Activated CD4-positive, alpha-beta T cell treated with anti-CD3 and anti-CD28 coated beads, Interleukin-2, amount 50 U/mL, for 1 hour (primary cell): ENCODE data around the gene TMEM269.
"Not testable (repeated sequence)": the region's sequence is repeated elsewhere in the genome, so short reads cannot be mapped to it uniquely, and the experiment has no call there.

Experiments used
- DNase-seq: peaks from one replicate; pipeline ENCODE4 v3.0.0-alpha.2; 2020

Gene TMEM269

DNA sequence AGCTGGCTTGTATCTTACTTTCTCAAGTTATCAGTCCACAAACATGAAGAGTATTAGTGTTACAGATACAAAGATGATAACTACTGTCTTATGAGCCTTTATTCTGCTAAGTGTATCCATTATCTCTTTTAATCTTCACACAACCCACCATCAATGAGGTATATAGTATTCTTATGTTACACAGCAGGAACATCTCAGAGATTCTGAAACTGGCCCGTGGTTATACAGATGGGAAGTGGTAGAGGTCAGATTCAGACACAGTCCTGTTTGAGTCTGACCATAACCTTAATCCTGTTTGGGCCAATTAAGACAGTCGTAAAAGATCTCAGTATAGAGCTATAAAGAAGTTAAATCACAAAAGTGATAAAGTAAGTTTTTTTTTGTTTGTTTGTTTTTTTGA lies 5.1 kb upstream of the TMEM269 start:
- no peak for DNase-seq

DNA sequence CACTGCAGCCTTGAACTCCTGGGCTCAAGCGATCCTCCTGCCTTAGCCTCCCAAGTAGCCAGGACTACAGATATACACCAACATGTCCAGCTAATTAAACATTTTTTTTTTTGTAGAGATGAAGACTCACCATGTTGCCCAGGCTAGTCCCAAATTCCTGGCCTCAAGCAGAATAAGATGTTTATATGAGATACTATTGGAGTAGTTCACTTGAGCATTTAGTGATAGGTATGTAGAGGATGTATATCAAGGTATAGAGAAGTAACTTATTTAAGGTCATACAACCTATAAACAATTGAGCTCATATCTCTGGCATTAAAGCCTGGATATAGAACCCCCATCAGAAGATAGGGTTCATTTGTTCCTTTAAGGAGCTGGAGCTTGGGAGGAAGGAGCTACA lies 4.6 kb upstream of the TMEM269 start:
- no peak for DNase-seq

DNA sequence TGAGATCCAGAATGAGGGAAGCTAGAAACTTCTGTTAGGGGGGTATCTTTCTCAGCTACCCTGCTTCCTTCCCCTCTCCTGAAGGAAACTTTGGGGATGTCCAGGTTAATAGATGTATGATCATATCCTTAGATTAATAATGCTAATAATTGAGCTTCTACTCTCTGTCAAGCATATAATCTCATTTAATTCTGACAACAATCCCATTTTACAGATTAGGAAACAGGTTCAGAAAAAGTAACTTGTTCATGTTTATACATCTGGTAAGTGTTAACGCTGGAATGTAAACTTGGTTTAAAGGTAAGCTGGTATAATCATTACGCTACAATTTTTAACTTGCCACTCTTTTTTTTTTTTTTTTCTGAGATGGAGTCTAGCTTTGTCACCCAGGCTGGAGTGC lies 1.7 kb upstream of the TMEM269 start:
- no peak for DNase-seq

DNA sequence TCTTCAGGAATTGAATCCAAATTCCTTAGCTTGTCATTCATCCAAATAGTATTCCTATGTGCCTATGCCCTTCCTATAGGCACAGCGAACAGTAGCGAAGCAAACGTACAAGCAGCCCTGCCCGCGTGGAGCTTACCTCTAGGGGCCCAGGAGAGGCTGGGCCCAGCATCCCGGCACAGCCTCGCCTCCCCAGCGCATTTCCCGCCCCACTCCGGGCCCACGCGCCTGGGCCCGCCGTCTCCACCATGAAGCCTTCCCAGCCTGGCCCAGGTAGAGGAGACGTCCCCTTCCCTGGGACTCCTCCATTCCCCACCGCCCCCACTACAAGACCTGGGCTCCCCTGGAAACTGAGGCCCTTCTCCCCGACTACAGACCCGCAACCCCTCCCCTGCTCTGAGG lies 245 bp upstream of the TMEM269 start:
- no peak for DNase-seq

DNA sequence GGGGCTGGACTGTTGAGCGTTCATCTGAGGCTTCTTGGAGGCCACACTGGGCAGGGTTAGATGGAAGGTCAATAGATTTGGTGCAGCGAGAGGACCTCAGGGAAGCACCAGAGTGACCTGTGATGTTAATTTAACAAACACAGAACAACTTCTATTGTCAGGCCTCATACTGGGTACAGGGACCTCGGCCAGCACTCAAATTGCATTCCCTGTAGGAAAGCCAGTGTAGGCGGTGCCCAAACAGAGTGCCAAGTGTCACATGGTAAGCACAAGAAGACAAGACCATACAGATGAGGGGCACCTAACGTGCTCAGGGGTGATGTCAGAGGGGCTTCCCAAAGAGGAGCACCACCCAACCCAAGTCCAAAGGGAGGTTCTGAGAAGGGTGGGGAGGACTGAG lies 1.3 kb downstream of the TMEM269 start:
- no peak for DNase-seq

DNA sequence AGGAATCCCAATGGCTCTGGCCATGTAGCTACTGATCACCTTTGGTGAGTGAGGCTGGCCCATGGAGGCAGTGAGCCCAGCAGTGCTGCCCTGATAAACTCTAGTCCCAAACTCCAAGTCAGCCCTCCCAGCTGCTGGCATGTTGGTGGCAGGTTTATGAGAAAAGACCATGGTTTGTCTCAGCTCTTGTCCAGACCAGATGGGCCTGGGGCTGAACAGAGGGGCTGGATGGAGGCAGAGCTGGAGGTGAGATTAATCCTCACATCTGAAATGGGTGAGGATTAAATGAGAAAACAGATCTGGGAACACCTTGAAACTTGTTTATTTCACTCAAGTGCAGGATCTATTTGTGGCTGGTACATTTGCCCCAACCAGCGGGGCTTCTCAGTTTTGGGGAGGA lies 3.2 kb downstream of the TMEM269 start:
- no peak for DNase-seq

DNA sequence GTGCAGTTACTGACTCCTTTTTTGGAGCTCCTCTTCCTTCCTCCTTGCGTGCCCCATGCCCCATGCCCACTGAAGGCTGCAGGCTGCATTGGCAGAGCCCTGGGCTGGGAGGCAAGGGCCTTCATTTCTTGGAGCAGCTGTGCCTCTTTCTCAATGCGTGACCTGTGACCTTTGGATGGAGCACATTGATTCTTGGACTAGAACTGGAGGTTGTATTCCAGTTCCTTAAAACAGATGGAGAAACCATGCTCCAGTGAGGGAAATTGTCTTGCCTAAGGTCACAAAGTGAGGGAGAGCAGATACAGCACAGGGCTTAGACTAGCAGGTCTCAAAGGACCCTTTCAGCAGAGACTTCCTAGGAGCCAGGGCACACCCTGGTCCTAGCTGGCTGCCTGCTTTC lies 9.0 kb downstream of the TMEM269 start:
- DNase-seq = no peak

DNA sequence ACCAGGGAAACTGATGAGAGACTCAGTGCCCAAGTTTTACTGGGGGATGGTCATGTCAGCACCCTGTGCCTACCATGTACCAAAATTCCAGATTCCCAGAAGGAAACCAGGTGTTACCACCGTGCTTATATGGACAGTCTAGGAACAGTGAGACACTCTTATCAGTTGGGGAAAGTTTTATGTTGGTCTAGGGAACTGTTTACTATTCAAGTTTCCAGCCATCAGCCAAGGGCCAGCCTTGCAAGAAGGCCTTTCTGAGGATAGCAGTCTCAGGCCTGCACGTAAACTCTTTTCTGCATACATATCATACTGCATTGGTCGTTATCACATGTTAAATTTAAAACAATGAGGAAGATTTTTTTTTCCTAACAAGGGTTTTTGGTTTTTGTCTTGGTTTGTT lies 12.6 kb downstream of the TMEM269 start:
- no peak for DNase-seq

DNA sequence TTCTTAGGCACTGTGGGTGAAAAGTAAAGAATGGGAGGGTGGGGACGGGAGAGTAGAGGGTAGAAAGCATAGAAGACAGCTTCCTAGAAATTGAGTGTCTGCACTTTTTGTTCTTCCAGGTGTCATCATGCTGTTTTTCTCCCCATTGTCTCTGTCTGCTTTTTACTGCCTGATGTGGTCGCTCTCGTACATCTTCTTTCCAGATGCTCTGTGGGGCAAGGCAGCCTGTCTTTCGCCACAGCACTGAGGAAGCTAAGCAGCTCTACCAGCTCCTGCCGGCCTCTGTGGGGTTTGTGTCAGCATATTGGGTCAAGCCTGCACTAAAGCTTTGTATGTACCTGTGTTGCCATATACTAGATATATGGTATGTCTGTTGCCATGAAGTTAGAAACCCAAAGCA lies 13.2 kb downstream of the TMEM269 start:
- DNase-seq = no peak

DNA sequence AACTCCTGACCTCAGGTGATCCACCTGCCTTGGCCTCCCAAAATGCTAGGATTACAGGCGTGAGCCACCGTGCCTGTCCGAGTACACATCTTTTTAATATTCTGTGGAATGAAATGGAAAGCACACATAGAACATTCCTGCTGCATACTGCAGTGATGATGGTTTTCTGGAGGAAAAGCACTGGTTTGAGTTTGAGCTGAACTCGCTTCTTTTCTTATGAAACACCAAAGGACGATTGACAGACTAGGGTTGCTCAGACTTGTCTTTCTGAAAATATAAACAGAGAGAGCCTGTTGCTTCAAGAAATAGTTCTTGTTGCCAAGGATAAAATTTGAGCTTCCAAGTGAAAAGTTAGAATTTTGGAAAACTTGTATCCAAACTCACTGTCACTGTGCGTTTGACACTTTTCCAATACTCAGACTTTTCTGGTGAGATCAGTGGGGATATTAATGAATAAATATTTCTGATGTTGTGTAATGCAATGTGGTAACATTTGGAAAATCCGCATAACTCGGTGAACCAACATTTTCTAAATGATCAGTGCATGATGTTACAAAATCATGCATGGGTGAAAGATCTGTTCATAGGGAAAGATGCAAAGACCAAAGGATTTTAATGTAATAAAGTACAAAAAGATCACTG lies 17.2 kb downstream of the TMEM269 start:
- DNase-seq = no peak

DNA sequence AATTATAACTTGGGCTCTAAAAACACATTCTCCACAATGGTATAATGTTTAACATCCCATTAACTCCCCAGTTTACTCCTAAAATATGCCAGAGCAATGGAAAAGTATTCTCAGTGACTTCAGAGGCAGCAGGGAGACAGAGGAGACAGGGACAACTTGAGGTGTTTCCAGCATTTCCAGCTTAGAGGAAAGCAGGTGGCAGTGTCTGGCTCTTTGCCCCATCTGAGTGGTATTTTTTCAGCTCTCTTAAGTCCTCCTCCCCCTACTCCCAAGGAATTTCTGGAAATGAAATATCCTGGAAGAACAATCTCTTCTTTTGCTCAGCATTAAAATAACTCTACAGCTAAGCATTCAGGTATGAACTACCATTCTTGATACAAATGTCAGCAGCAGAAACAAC lies 21.4 kb downstream of the TMEM269 start:
- DNase-seq = no peak

DNA sequence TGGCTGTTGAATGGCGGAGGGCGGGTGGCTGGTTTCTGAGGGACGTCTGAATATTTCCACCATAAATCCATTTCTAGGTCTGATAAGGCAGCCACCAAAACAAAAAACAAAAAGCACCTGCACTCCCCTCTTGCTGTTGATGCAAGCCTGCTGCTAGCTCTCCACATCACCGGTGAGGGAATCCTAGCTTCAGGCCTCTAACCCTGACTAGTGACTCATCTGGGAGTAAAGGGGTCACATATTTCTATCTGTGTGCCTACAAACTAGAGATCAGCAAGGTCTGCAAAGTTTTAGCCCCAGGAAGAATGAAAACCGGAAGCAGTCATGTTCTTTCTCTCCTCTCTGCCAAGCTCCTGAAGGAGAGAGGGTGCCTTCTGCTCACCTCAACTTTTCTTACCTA lies 21.8 kb downstream of the TMEM269 start:
- no peak for DNase-seq

DNA sequence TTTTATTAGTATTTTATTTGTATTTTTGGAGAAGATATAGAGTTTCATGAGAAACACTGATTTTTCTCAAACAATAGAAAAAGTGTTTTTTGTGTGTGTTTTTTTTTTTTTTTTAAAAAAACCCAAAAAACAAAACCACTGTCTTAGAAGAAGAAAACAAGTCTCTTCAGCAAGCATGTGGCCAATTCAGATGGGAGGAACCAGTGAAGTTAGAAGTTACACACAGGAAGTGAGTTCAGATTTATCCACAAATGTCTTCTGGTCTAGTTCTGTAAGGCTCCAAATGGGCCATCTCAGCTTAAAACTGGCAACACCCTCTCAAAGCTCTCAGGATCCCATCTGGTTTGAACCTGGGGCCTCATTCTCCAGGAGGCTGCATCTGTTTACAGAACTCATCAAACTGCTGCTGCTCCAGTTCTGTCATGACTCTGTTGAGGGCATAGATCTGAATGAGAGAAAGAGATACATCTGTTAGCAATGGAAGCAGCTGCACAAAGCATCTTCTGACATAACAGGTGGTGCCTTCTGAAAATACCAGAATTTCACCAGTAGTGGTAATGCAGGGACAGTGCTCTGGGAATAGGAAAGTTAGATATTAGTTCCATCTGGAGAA lies 22.4 kb downstream of the TMEM269 start:
- no peak for DNase-seq

DNA sequence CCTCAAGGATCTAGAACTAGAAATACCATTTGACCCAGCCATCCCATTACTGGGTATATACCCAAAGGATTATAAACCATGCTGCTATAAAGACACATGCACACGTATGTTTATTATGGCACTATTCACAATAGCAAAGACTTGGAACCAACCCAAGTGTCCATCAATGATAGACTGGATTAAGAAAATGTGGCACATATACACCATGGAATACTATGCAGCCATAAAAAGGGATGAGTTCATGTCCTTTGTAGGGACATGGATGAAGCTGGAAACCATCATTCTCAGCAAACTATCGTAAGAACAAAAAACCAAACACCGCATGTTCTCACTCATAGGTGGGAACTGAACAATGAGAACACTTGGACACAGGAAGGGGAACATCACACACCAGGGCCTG lies 30.0 kb downstream of the TMEM269 start:
- not testable (repeated sequence) for DNase-seq

DNA sequence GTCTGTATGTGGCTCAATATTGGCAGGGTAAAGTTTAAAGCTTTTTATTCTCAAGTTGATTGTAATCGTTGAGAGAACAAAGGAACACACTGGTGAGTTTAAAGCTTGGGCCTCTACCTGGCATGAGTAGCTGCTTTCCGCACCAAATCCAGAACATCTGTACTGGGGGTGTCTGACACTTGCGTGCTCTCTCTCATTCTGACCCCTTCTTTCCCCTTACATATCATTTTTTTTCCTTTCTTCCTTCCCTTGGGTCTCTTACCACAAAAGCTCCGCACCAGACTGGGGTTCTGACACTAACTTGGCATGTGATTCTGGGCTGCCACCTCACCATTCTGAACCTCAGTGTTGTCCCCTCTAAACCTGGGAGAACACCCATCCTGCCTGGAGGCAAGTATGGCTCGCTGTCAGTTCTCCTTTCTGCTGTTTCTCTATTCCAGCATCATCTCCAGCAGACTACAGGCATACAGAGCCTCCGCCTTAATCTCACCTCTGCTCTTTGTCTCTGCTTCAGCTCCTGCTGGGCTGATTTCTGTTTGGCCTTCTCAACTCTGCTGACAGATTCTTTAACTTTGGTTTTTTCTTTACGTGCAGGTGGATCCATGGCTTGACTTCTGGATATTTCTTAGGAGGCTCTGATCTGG lies 31.3 kb downstream of the TMEM269 start:
- no peak for DNase-seq

DNA sequence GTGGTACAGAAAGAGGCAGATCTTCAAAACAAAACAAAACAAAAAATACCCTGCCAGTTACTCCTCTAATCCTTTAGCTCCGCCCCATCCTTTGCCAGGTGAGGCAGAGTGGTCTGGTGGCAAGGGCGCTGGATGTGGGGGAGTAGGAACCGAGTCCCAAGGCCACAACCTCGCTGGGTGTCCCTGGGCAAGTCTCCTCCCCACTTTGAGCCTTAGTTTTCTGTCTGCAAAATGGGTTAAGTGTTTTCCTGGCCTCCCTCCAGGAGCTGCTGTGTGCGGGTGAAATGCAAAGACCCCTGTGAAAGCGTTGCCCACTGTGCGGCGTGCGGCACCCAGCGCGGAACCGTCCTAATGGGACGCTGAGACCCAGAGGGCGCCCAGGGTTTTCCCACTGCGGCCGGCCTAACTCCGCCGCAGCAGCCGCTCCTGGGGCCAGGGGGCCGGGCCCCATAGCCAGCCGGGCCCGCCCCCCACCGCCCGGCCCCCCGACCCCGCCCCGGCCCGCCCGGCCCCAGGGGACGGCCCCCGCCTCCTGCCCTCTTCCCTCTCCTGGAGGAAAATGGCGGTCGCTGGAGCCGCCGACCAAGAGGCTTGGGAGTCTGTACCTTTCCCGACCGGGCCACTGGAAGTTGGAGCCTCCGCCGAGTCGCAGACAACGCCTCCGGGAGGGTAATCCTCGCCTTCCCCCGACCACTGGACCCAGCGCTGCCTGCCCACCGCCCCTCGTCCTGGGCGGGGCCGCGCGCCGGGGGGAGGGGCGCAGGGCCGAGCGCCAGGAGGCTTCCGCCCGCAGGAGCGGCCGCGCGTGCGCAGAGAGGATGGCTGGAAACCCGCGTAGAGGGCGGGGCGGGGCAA lies 32.0 kb downstream of the TMEM269 start, which contains the start of the genes ERMAP and SVBP:
ERMAP (plus strand) TSS at position 538 of the 855 bp plus-strand sequence. CDS start 13,327 bp downstream, outside the sequence.
SVBP (minus strand) TSS at position 813 of the 855 bp plus-strand sequence. CDS start 853 bp downstream, outside the sequence.
- DNase-seq = peak; percentile 95

DNA sequence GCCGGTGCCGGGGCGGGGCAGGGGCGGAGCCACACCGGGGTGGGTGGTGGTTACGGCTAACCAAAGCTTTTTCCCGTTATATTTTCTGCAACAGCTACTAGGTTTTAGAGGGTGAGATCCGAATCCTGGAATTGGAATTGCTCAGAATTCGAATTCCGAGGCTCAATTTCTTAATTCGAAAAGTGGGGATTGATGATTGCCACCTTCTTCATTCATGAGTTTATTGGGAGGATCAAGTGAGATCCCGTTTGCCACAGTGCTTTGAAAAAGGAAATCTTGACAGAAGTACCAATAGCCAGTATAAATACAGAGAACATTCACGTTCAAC lies 32.6 kb downstream of the TMEM269 start:
- no peak for DNase-seq

DNA sequence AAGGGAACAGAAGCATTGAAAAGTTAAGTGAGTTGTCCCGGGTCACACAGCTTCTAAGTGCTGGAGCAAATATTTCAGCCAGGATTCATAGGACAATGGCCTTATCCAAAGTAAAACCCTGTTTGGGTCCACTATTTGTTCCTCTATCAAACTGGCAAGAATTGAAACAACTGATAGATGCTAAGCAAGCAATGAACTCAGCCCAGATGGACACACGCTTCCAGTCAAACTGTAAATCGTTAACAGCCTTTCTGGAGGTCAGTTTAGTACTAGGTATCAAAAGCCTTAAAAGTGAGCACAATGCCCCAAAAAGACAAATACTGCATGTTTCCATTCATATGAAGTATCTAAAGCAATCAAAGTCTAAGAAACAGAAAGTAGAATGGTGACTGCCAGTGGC lies 33.2 kb downstream of the TMEM269 start:
- DNase-seq = no peak

DNA sequence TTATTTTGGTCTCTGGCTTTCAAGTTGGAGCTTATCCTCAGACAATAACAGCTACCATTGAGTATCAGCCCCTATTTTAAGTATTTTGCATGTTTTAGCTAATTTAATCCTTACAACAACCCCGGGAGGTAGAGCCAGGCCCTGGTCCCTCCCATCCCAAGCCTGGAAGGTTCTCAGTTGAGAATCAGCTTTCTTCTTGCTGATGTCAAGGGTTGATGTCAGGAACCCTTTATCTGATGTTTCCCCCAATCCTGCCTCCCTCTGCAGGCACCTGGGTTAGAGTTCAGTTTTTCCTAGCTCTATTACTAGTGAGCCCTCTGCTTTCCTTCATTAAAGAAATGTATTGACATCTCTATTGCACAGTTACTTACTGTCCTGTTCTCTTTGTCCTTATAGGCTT lies 36.0 kb downstream of the TMEM269 start:
- no peak for DNase-seq

DNA sequence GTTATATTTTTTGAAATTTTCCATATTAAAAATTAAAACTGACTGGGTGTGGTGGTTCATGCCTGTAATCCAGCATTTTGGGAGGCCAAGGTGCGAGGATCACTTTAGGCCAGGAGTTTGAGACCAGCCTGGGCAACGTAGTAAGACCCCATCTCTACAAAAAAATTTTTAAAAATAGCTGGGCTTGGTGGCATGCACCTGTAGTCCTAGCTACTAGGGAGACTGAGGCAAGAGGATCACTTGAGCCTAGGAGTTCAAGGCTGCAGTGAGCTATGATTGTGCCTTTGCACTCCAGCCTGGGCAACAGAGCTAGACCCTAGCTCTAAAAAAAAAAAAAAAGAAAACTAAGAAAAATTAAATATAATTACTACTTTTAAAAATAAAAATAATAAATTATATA lies 36.9 kb downstream of the TMEM269 start:
- DNase-seq = no peak

DNA sequence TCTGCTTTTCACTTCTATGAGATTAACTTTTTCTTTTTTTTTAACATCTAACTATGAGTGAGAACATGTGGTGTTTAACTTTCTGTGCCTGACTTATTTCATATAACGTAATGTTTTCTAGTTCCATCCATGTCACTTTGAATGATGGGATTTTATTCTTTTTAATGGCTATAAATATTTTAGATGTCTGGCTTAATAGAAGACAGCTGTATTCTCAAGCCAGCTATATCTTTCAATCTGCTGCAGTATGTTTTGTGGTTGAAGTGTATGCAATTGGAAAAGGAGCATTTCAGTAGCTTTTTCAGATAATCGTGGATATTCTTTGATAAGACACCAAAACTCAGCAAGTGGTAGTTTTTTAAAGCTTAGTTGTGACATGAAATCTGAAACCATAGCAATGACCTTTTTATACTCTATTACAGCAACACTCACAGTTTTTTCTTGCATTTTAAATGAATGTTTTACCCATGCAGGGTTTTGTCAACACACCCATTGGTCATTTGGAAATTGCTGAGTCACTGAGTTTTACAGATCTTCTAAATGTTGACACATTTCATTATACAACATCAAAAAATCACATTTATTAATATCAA lies 38.1 kb downstream of the TMEM269 start:
- no peak for DNase-seq

DNA sequence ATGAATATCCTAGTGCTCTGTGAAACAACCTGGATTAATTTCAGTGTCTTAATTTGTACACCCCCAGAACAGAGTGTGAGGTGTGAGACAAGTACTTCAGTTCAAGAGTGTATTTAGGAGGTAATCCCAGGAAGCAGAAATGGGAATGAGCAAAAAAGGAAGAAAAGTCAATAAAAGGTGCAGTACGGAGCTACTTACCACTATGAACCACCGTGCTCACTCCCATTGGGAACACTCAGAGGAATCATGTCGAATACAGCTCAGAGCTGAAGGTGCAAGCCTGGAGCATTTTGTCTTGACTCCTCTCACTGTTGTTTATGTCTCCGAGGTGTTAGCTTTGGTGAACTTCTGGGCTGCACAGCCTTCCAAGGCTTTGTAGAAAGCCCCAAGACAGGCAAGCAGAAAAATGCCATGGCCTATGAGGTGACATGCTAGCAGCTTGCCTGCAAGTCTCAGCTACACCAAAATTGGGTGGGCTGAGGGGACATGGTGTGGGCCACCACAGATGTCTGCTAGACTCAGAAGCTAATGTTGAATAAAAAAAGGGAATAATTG lies 39.8 kb downstream of the TMEM269 start:
- DNase-seq = no peak
